IPS-20b (cell line): ENCODE data around the gene TNIK.
"Not testable (repeated sequence)": the region's sequence is repeated elsewhere in the genome, so short reads cannot be mapped to it uniquely, and the experiment has no call there.

ENCODE experiments used
- H3K27ac ChIP-seq: one replicate; pipeline ENCODE4 v1.5.1; 2013; ENCODE audit warnings: low read length
- H3K27me3 ChIP-seq: 2 replicates; pipeline ENCODE4 v1.6.1; 2013; ENCODE audit warnings: mild to moderate bottlenecking, low read length, inconsistent platforms; ENCODE audit not compliant: insufficient read depth
- H3K36me3 ChIP-seq: 2 replicates; pipeline ENCODE4 v1.6.1; 2013; ENCODE audit warnings: low read depth, mild to moderate bottlenecking, inconsistent platforms, low read length, moderate library complexity; ENCODE audit not compliant: insufficient read depth
- H3K4me1 ChIP-seq: 2 replicates; pipeline ENCODE4 v1.6.1; 2013; ENCODE audit warnings: mild to moderate bottlenecking, control low read depth, inconsistent platforms, low read length, moderate library complexity; ENCODE audit not compliant: insufficient read depth
- H3K4me3 ChIP-seq: 2 replicates; pipeline ENCODE4 v1.5.1; 2013; ENCODE audit warnings: mild to moderate bottlenecking, low read length, inconsistent platforms
- H3K9ac ChIP-seq: 2 replicates; pipeline ENCODE4 v1.6.1; 2013; ENCODE audit warnings: low read depth, mild to moderate bottlenecking, inconsistent platforms, low read length, moderate library complexity
- H3K9me3 ChIP-seq: 2 replicates; pipeline ENCODE4 v1.6.1; 2013; ENCODE audit warnings: mild to moderate bottlenecking, low read depth, low read length, inconsistent platforms; ENCODE audit not compliant: insufficient read depth

The TNIK gene

DNA sequence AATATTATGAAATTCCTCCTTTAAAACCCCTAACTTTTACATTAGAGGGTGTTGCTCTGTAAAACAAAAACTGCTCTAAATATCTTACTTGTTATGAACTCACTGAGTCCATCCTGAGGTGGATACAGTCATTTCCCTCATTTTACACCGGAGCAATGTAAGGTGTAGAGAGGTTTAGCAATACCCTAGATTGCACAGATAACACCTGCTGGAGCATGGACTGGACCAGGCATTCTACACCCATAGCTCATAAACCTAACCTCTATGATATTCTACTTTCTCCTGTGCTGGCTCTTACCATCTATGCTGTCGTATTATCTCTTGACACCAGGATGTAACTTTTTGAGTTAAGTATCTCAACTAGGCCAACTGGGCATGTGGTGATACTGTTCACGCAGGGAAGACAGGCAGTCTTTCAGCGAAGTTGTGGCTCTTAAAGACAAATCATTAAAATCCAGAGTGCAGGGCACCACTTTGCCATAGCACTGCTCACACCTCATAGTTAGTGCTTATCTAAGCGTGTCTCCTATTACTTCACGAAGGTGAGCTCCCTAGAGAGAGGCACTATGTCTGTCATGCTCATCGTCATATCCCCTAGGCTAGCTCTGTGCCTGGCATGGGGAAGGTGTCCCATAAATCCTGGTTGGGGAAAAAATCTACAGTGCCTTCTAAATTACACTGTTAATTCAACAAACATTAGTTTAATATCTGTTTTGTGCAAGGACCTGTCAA is 333.6 kb downstream of the TNIK start:
- H3K4me1 ChIP-seq: peaks cover 2% of the 10 kb centered on the region; the same call in 1 of the 2 replicates

DNA sequence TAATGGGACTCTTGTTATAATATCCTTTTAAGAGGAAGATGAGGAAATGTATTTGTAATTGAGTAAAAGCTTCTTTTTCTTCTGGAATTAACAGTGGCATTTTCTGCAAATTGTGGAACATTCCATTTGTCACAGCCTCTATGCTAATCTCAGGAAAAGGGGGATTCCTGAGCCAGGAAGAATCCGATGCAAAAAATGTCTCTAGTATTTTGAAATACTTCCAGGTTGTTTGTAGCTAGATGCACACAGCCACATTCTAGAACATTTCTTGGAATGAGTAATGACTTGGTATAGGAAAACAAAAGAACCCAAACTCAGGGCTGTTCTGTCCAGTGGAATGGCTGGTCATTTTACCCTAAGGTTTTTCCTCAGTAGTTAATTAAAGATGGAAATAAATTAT is 335.2 kb downstream of the TNIK start:
- no peak overlapping the region for H3K9ac ChIP-seq
- H3K9me3 ChIP-seq: no peaks in the 10 kb centered on the region
- peaks cover 2% of the 10 kb centered on the region; the same call in 1 of the 2 replicates for H3K4me1 ChIP-seq
- H3K27me3 ChIP-seq: no peaks in the 10 kb centered on the region
- no peak overlapping the region for H3K27ac ChIP-seq
- H3K36me3 ChIP-seq: peaks cover 44% of the 10 kb centered on the region; the same call in 1 of the 2 replicates
- no peak overlapping the region for H3K4me3 ChIP-seq

More for the DNA sequence above, 333.6 kb downstream of the TNIK start:
- no peak overlapping the region for H3K27ac ChIP-seq
- H3K27me3 ChIP-seq: no peaks in the 10 kb centered on the region
- H3K36me3 ChIP-seq: peaks cover 33% of the 10 kb centered on the region; the same call in 1 of the 2 replicates
- H3K9ac ChIP-seq: no peak overlapping the region
- no peaks in the 10 kb centered on the region for H3K9me3 ChIP-seq
- H3K4me3 ChIP-seq: no peak overlapping the region

DNA sequence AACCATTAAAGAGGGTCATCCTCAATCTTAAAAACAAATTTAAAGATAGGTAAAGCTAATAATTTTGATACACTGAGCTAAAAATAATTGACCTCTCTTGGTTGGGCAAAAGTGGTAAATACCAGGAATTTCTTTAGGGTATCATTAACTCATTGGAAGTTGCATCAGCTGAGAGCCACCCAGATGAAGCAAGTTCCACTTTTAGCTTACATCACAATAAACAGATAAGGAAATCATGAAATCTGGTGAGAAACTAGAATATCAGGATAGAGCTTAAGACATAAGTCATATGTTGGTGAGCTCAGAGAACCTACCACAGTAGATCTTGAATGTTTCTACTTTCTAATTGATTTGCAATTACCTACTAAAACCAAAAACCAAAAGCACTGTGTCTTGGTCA is 336.3 kb downstream of the TNIK start:
- H3K36me3 ChIP-seq: peaks cover 48% of the 10 kb centered on the region; the same call in 1 of the 2 replicates

DNA sequence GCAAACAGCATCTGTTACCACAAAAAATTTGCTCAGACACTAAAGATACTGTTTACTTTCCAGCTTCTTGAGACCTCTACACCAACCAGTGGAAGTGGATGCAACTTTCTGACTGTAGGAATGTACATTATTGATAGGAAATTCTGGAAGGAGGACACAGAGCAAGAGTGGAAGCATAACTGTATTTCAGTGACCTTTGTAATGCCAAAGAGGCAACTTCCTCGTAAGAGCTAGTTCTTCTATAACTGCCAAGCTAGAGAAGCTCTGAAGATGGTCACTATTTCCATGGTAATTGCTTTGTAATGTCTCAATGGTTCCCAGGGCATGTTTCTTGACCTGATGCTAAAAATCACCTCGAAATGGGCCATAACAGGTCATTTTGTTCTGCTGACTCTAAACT is 337.3 kb downstream of the TNIK start:
- Histone ChIP-seq H3K27me3 (no peaks in the 10 kb centered on the region), H3K36me3 (peaks cover 42% of the 10 kb centered on the region; the same call in 1 of the 2 replicates), H3K27ac (no peak overlapping the region), H3K9me3 (no peaks in the 10 kb centered on the region), H3K4me1 (no peaks in the 10 kb centered on the region; the same call in 1 of the 2 replicates), H3K4me3 (no peak overlapping the region), H3K9ac (no peak overlapping the region)

More for the DNA sequence above, 336.3 kb downstream of the TNIK start:
- no peak overlapping the region for H3K4me3 ChIP-seq
- no peaks in the 10 kb centered on the region for H3K27me3 ChIP-seq
- H3K27ac ChIP-seq: no peak overlapping the region
- no peaks in the 10 kb centered on the region for H3K9me3 ChIP-seq
- peaks cover 2% of the 10 kb centered on the region; the same call in 1 of the 2 replicates for H3K4me1 ChIP-seq
- no peak overlapping the region for H3K9ac ChIP-seq

DNA sequence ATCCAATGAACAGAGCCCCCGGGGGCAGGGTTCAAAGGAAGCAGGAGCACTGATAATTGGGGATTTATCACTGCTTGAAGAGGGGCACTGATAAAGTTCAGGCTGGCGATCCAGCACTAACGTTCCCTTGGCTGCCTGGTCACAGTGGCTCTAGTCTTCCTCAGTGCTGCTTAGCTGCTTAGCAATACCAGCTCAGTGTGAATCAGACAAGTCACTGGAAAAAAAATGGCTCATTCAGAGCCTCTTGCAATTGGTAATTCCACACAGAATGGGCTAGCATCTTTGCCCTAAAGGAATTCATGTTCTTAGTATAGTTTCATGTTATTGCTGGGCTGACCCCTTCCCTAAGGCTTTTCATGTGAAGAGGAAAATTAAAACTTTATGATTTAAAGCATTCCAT is 338.0 kb downstream of the TNIK start:
- peaks cover 1% of the 10 kb centered on the region; the same call in 1 of the 2 replicates for H3K4me1 ChIP-seq
- H3K27ac ChIP-seq: no peak overlapping the region
- H3K9ac ChIP-seq: no peak overlapping the region
- peaks cover 42% of the 10 kb centered on the region; the same call in 1 of the 2 replicates for H3K36me3 ChIP-seq
- no peaks in the 10 kb centered on the region for H3K9me3 ChIP-seq
- H3K27me3 ChIP-seq: no peaks in the 10 kb centered on the region
- H3K4me3 ChIP-seq: no peak overlapping the region

DNA sequence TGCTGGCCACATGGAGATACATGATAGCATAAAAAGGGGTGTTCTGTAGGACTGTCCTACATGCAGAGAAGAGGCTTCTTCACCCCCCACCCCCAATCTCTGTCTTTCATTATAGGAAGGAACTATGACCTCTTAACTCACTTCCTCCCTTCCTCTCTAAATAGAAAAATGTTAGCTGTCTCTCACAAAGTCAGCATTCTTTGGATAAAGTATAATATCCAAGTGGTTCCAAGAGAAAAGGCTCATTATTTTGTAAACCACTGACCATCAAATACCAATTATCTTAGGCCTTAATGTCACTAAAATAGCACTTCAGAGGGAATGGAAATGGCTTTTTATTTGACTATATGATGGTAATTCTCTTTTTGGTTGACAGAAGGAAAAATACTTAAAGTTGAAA is 338.4 kb downstream of the TNIK start:
- H3K4me3 ChIP-seq: no peak overlapping the region
- no peaks in the 10 kb centered on the region for H3K9me3 ChIP-seq
- H3K27me3 ChIP-seq: no peaks in the 10 kb centered on the region
- no peak overlapping the region for H3K27ac ChIP-seq
- H3K9ac ChIP-seq: no peak overlapping the region
- peaks cover 42% of the 10 kb centered on the region; the same call in 1 of the 2 replicates for H3K36me3 ChIP-seq
- peaks cover 5% of the 10 kb centered on the region; the same call in 1 of the 2 replicates for H3K4me1 ChIP-seq

DNA sequence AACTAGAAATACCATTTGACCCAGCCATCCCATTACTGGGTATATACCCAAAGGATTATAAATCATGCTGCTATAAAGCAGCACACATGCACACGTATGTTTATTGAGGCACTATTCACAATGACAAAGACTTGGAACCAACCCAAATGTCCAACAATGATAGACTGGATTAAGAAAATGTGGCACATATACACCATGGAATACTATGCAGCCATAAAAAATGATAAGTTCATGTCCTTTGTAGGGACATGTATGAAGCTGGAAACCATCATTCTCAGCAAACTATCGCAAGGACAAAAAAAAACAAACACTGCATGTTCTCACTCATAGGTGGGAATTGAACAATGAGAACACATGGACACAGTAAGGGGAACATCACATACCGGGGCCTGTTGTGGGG is 340.8 kb downstream of the TNIK start:
- not testable (repeated sequence) for H3K27ac ChIP-seq

DNA sequence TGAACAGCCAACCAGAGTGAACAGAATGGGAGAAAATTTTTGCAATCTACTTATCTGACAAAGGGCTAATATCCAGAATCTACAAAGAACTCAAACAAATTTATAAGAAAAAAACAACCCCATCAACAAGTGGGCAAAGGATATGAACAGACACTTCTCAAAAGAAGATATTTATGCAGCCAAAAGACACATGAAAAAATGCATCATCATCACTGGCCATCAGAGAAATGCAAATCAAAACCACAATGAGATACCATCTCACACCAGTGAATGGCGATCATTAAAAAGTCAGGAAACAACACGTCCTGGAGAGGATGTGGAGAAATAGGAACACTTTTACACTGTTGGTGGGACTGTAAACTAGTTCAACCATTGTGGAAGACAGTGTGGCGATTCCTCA is 341.2 kb downstream of the TNIK start:
- H3K36me3 ChIP-seq: peaks cover 37% of the 10 kb centered on the region; the same call in 1 of the 2 replicates
- H3K4me3 ChIP-seq, H3K9me3 ChIP-seq, H3K27me3 ChIP-seq, H3K4me1 ChIP-seq, H3K27ac ChIP-seq, H3K9ac ChIP-seq: not testable (repeated sequence)

More for the DNA sequence above, 340.8 kb downstream of the TNIK start:
- not testable (repeated sequence) for H3K4me1 ChIP-seq, H3K27me3 ChIP-seq, H3K9ac ChIP-seq, H3K4me3 ChIP-seq, H3K9me3 ChIP-seq
- H3K36me3 ChIP-seq: peaks cover 37% of the 10 kb centered on the region; the same call in 1 of the 2 replicates

DNA sequence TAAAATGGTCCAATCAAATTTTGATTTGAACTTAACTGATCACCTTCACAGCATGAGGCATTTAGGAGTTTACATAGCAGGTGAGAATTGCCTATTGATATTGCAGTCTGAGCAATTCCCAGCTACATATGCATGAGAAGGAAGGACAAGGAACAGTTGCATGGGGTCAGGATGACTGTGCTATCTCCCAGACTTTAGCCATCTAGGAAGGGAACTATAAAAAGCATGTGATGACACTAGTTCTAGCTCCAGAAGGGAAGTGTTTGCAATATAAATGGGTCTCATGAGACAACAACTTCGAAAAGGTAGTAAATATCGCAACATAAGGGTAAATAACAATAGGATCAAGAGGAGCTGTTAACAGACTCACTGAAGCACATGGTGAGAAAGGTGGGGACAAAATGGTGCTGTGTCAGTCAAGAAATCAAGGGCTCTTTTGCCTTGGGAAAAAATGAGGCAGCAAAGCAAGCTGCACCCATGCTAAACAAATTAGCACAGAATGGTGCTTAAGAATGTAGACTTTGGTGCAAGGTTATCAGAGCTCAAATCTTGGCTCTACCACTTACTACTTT is 343.3 kb downstream of the TNIK start:
- Histone ChIP-seq H3K27ac (no peak overlapping the region), H3K4me3 (no peak overlapping the region), H3K36me3 (peaks cover 19% of the 10 kb centered on the region; the same call in 1 of the 2 replicates), H3K4me1 (peaks cover 10% of the 10 kb centered on the region; the same call in 1 of the 2 replicates), H3K27me3 (no peaks in the 10 kb centered on the region), H3K9me3 (no peaks in the 10 kb centered on the region), H3K9ac (no peak overlapping the region)

DNA sequence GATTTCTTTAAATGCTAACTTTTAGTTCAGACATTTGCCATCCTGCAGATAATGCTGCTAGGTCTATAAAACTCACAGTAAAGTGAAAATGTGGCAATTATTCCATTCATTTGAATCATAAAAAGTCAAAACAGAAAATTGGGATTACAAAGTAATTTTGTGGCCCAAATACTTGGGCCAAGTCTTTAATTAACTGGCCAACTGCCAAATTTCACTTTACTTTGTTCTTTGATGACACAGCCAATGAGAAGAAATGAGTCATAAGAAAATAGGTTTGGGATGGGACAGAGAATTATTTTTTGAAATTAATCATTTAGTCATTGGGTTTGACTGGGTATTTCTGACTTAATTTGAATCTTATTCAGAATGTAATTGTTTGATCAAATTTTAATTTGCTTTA is 343.8 kb downstream of the TNIK start:
- peaks cover 10% of the 10 kb centered on the region; the same call in 1 of the 2 replicates for H3K4me1 ChIP-seq
- no peaks in the 10 kb centered on the region for H3K9me3 ChIP-seq
- H3K36me3 ChIP-seq: peaks cover 16% of the 10 kb centered on the region; the same call in 1 of the 2 replicates
- H3K27me3 ChIP-seq: no peaks in the 10 kb centered on the region
- H3K9ac ChIP-seq: no peak overlapping the region
- H3K4me3 ChIP-seq: no peak overlapping the region
- H3K27ac ChIP-seq: no peak overlapping the region

DNA sequence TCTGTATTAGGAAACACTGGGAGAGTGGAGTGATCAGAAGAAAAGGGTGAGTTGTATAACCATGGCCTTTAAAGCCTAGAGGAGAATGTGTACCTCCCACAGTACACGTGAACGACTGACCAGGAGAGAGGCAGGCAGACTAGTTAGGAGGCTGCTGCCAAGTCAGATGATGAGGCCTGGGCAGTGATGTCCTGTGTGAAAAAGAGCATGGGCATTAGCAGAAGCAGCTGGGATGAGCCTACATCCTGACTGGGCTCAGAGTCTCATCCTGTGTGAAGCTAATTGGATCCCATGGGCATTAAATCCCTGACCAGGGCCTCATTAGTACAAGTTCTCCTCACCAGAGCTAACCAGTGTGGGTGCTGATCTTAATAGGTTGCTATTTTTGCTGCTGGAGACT is 344.5 kb downstream of the TNIK start:
- H3K4me1 ChIP-seq: peaks cover 10% of the 10 kb centered on the region; the same call in 1 of the 2 replicates
- H3K27ac ChIP-seq: no peak overlapping the region
- H3K27me3 ChIP-seq: no peaks in the 10 kb centered on the region
- H3K9me3 ChIP-seq: no peaks in the 10 kb centered on the region
- H3K36me3 ChIP-seq: peaks cover 12% of the 10 kb centered on the region; the same call in 1 of the 2 replicates
- H3K4me3 ChIP-seq: no peak overlapping the region
- H3K9ac ChIP-seq: no peak overlapping the region

DNA sequence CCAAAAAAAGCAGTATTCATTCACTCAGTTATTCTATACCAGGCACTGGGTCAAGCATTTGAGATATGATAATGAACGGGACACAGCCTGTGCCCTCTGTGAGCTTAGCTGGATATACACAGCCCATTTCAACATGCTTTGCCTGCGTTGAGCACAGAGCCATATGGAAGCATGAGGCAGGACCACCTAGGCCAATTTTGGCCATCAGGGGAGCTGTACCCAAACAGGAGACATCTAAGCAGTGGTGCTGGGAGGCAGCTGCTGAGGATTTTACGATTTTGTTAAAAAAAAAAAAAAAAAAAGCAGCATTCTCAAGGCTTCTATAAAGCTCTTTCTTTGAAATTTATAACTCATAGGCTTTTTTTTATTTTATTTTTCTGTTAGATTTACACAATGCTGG is 346.5 kb downstream of the TNIK start:
- Histone ChIP-seq H3K4me3 (no peak overlapping the region), H3K36me3 (peaks cover 21% of the 10 kb centered on the region; the same call in 1 of the 2 replicates), H3K27me3 (no peaks in the 10 kb centered on the region), H3K27ac (no peak overlapping the region), H3K9me3 (no peaks in the 10 kb centered on the region), H3K4me1 (peaks cover 10% of the 10 kb centered on the region; the same call in 1 of the 2 replicates), H3K9ac (no peak overlapping the region)
